Endothelial cell of umbilical vein (primary cell): Measurements from ENCODE around the gene HSP90AB1.

Source experiments
- CTCF ChIP-seq, 2 donors: IDR thresholded peaks; 1 replicate in 1 of 2; 2 replicates in 1 of 2; pipeline ENCODE4 v1.5.1; 2011; ENCODE audit warnings: low read length in 2 of 2, mild to moderate bottlenecking in 2 of 2, moderate library complexity in 2 of 2, control low read depth in 1 of 2, inconsistent platforms in 1 of 2, low read depth in 1 of 2; ENCODE audit not compliant: insufficient read depth in 1 of 2; ENCODE audit errors: extremely low read depth in 1 of 2
- EZH2 ChIP-seq: IDR thresholded peaks from 2 replicates; pipeline ENCODE4 v1.6.1; 2012; ENCODE audit warnings: borderline replicate concordance, low read depth, mild to moderate bottlenecking, moderate library complexity, low read length, inconsistent platforms; ENCODE audit not compliant: severe bottlenecking
- JUN ChIP-seq: IDR thresholded peaks from 2 replicates; pipeline ENCODE4 v1.6.1; 2011; ENCODE audit warnings: borderline replicate concordance, low read depth; ENCODE audit not compliant: insufficient read length, insufficient read depth

GRCh38 chr6:44284121-44284520 lies 37.2 kb downstream of the HSP90AB1 start:
- TF ChIP-seq CTCF (IDR thresholded peaks at IDR 0.05; ENCODE audit: extremely low read depth in 1 of 2, insufficient read depth in 1 of 2, low read depth in 1 of 2, low read length in 2 of 2): no peak
- TF ChIP-seq JUN: no peak
- TF ChIP-seq EZH2: no peak
